ENCODE measurements around the gene SLC25A39. TPM values are rescaled to one million over a fixed set of nuclear protein-coding genes. Genes with fewer than 3 reads are reported as not detected.
A peak's percentile ranks its signal among the peaks of the same experiment; 100 is the strongest.

Gene SLC25A39
- total and polyA plus RNA-seq, 2 of the 4 experiments (the other 2 are of a cell fraction): 49.1 to 99.7 TPM

DNA sequence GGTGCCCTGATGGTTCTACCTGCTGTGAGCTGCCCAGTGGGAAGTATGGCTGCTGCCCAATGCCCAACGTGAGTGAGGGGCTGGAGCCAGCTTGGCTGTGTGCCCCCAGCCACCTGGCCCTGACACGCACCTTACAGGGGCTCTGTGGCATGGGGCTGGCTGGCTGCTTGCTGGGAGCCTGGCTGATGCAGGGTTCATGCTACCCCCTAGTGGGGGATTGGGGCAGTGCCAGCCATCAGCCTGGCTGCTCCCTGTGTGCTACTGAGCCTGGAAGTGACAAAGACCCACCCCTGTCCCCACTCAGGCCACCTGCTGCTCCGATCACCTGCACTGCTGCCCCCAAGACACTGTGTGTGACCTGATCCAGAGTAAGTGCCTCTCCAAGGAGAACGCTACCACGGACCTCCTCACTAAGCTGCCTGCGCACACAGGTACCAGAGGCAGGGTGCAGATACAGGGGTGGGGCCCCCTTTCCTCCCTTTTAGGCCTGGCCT is 26.2 kb upstream of the SLC25A39 start:
- Histone ChIP-seq H4K5ac (ENCODE audit: low read depth, low read length) (no peak overlapping the region), H2BK15ac (ENCODE audit: low read depth, low read length) (no peak overlapping the region), H3K4me3 (ENCODE audit: insufficient read depth, low read depth, low read length) (no peak overlapping the region), H2AK9ac (replicated peaks; ENCODE audit: low read depth, low read length, poor library complexity) (peak overlapping the region; percentile 15), H4K8ac (ENCODE audit: low read depth in 2 of 2, low read length in 2 of 2) (no peak overlapping the region), H2BK20ac (ENCODE audit: low read depth, low read length) (no peak overlapping the region), H3K9me1 (ENCODE audit: insufficient read depth, low read length) (0 out of 2 replicates have a peak, but pooled peaks cover 2% of the 10 kb centered on the region), H3K4me2 (ENCODE audit: low read depth, low read length) (no peak overlapping the region), H3K4me1 (ENCODE audit: control insufficient read depth, insufficient read depth, low read length) (peaks cover 4% of the 10 kb centered on the region; the same call in 1 of the 2 replicates), H3K27ac (ENCODE audit: insufficient read depth, low read length) (no peak overlapping the region), H3K9ac (ENCODE audit: low read depth, low read length) (no peak overlapping the region), H3K56ac (ENCODE audit: extremely low read depth, insufficient read depth, low read length) (no peak overlapping the region), H2BK5ac (ENCODE audit: low read depth, low read length, poor library complexity, severe bottlenecking) (no peak overlapping the region), H2AK5ac (ENCODE audit: low read depth, low read length) (no peak overlapping the region), H3K14ac (replicated peaks; ENCODE audit: low read depth, low read length) (no peak overlapping the region), H3K79me1 (ENCODE audit: low read depth in 1 of 2, low read length in 2 of 2) (peaks cover 5 to 25% of the 10 kb centered on the region in 2 experiments), H3K4ac (ENCODE audit: low read depth, low read length) (no peak overlapping the region), H3K36me3 (ENCODE audit: control insufficient read depth, insufficient read depth, low read length) (peaks cover 41% of the 10 kb centered on the region), H4K91ac (ENCODE audit: insufficient read depth, low read depth, low read length) (no peak overlapping the region), H3K27me3 (ENCODE audit: control insufficient read depth, insufficient read depth, low read length) (no peaks in the 10 kb centered on the region), H3K23ac (ENCODE audit: low read depth, low read length) (no peak overlapping the region), H2BK120ac (ENCODE audit: low read depth, low read length) (no peak overlapping the region), H2AFZ (replicated peaks; ENCODE audit: low read length, poor library complexity) (peak overlapping the region; percentile 61), H3K18ac (ENCODE audit: low read depth, low read length) (no peak overlapping the region), H4K20me1 (ENCODE audit: insufficient read depth, low read length) (peaks cover 16% of the 10 kb centered on the region; the same call in 1 of the 2 replicates), H3K9me3 (ENCODE audit: control insufficient read depth, insufficient read depth, low read length) (no peaks in the 10 kb centered on the region)
- dilution Hi-C loops (cut with HindIII; ENCODE audit: low sequenced_read_pairs, unreplicated experiment) (no loop called here), in situ Hi-C loops (cut with MboI; ENCODE audit: low sequenced_read_pairs) (no loop called here), intact Hi-C loops (cut with micrococcal nuclease) (no loop called here)
- CTCF ChIA-PET: interaction anchor here (0.6 to 2.0 kb wide), 2 partner anchors 12 to 229 kb away, joined by 3 to 5 read pairs; partner anchors contain the start of gene FAM171A2
- BruUV-seq (replicated peaks): no TSS peak
- DNase-seq (peak; percentile 44), ATAC-seq (ENCODE audit: low read depth) (peak; percentile 85)
- TF ChIP-seq RAD21 (IDR thresholded peaks at IDR 0.05; ENCODE audit: low read length) (peak; percentile 78), RCOR1 (IDR thresholded peaks at IDR 0.05; ENCODE audit: insufficient replicate concordance, low read length) (no peak), NFE2L2 (IDR thresholded peaks at IDR 0.05; ENCODE audit: low read depth, low read length) (no peak), BHLHE40 (IDR thresholded peaks at IDR 0.05; ENCODE audit: low read depth, low read length) (no peak), RFX5 (IDR thresholded peaks at IDR 0.05; ENCODE audit: low read depth, low read length) (no peak), MAFK (IDR thresholded peaks at IDR 0.05; ENCODE audit: low read depth, low read length) (no peak), POLR2A (IDR thresholded peaks at IDR 0.05; ENCODE audit: low read depth, low read length) (no peak), SMC3 (IDR thresholded peaks at IDR 0.05; ENCODE audit: low read depth, low read length) (peak; percentile 69), CHD1 (IDR thresholded peaks at IDR 0.05; ENCODE audit: low read depth, low read length) (no peak), CEBPB (IDR thresholded peaks at IDR 0.05; ENCODE audit: low read depth, low read length) (no peak), FOS (IDR thresholded peaks at IDR 0.05; ENCODE audit: low read depth, low read length) (no peak), MAZ (IDR thresholded peaks at IDR 0.05; ENCODE audit: borderline replicate concordance, low read depth, low read length) (no peak), MXI1 (IDR thresholded peaks at IDR 0.05; ENCODE audit: borderline replicate concordance, low read depth, low read length) (no peak)
- TF ChIP-seq, protein P1, sequence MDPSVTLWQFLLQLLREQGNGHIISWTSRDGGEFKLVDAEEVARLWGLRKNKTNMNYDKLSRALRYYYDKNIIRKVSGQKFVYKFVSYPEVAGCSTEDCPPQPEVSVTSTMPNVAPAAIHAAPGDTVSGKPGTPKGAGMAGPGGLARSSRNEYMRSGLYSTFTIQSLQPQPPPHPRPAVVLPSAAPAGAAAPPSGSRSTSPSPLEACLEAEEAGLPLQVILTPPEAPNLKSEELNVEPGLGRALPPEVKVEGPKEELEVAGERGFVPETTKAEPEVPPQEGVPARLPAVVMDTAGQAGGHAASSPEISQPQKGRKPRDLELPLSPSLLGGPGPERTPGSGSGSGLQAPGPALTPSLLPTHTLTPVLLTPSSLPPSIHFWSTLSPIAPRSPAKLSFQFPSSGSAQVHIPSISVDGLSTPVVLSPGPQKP (IDR thresholded peaks at IDR 0.05; ENCODE audit: borderline replicate concordance, low read depth, low read length): no peak
- TF ChIP-seq, protein P2, sequence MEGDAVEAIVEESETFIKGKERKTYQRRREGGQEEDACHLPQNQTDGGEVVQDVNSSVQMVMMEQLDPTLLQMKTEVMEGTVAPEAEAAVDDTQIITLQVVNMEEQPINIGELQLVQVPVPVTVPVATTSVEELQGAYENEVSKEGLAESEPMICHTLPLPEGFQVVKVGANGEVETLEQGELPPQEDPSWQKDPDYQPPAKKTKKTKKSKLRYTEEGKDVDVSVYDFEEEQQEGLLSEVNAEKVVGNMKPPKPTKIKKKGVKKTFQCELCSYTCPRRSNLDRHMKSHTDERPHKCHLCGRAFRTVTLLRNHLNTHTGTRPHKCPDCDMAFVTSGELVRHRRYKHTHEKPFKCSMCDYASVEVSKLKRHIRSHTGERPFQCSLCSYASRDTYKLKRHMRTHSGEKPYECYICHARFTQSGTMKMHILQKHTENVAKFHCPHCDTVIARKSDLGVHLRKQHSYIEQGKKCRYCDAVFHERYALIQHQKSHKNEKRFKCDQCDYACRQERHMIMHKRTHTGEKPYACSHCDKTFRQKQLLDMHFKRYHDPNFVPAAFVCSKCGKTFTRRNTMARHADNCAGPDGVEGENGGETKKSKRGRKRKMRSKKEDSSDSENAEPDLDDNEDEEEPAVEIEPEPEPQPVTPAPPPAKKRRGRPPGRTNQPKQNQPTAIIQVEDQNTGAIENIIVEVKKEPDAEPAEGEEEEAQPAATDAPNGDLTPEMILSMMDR (conservative IDR thresholded peaks at IDR 0.05; ENCODE audit: low read depth, low read length): peak; percentile 73
- TF ChIP-seq, protein P3, sequence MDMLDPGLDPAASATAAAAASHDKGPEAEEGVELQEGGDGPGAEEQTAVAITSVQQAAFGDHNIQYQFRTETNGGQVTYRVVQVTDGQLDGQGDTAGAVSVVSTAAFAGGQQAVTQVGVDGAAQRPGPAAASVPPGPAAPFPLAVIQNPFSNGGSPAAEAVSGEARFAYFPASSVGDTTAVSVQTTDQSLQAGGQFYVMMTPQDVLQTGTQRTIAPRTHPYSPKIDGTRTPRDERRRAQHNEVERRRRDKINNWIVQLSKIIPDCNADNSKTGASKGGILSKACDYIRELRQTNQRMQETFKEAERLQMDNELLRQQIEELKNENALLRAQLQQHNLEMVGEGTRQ (IDR thresholded peaks at IDR 0.05; ENCODE audit: low read depth, low read length): no peak
- POLR2A ChIA-PET (ENCODE audit: unreplicated experiment): no interaction called here
- 25% methylated on average over 2 of the region's 6 CpGs; no CpG with 5 or more reads in 1 of the 2 experiments for WGBS, 2 experiments (ENCODE audit: extremely low coverage in 2 of 2, insufficient read length in 1 of 2)

Data from IMR-90 (cell line).